Fibroblast of pulmonary artery (primary cell): ENCODE measurements around the gene NRXN3.

ENCODE experiments used
- DNase-seq: peaks from one replicate; pipeline ENCODE4 v3.0.0-alpha.2; 2010; ENCODE audit warnings: low read depth
- H3K4me3 ChIP-seq: replicated peaks from 2 replicates; pipeline ENCODE4 v1.5.1; 2011; ENCODE audit warnings: low read depth, mild to moderate bottlenecking, control low read depth, low read length, moderate library complexity
- CTCF ChIP-seq: IDR thresholded peaks from 2 replicates; pipeline ENCODE4 v1.5.1; 2011; ENCODE audit warnings: mild to moderate bottlenecking, control low read depth, low read length, inconsistent platforms; ENCODE audit errors: missing control alignments

The NRXN3 gene

GRCh38 chr14:79448960-79449359, 1278.8 kb downstream of the NRXN3 start:
- DNase-seq = no peak
- TF ChIP-seq CTCF = no peak
- no peak overlapping the region for H3K4me3 ChIP-seq

- no peak for DNase-seq
- no peak for TF ChIP-seq CTCF
- H3K4me3 ChIP-seq = no peak overlapping the region
Observed at GRCh38 chr14:79451601-79452000, 1281.4 kb downstream of the NRXN3 start.

- TF ChIP-seq CTCF = no peak
- H3K4me3 ChIP-seq = no peak overlapping the region
- no peak for DNase-seq
Observed at GRCh38 chr14:79453276-79453675, 1283.1 kb downstream of the NRXN3 start.

GRCh38 chr14:79464468-79464867, 1294.3 kb downstream of the NRXN3 start:
- no peak overlapping the region for H3K4me3 ChIP-seq
- TF ChIP-seq CTCF = no peak
- DNase-seq = no peak

GRCh38 chr14:79465651-79466050, 1295.5 kb downstream of the NRXN3 start:
- no peak overlapping the region for H3K4me3 ChIP-seq
- TF ChIP-seq CTCF = no peak
- DNase-seq = no peak

- no peak for TF ChIP-seq CTCF
- DNase-seq = no peak
- H3K4me3 ChIP-seq = no peak overlapping the region
Observed at GRCh38 chr14:79466938-79467527, 1296.9 kb downstream of the NRXN3 start.

GRCh38 chr14:79467835-79468234, 1297.7 kb downstream of the NRXN3 start:
- DNase-seq = no peak
- no peak for TF ChIP-seq CTCF
- H3K4me3 ChIP-seq = no peak overlapping the region
